SK-N-SH treated with all-trans-retinoic acid at 6 μM for 48 hours (cell line): ENCODE data around the gene FES.

ENCODE experiments used
- ATAC-seq: fragments of 200-7000 bp; cut with Tn5 transposase; 3 replicates; pipeline ENCODE4 v1.9.1; 2020; ENCODE audit warnings: mild to moderate bottlenecking, moderate library complexity
- ARNTL ChIP-seq: fragments of 450-650 bp; formaldehyde crosslinking; IDR thresholded peaks from 2 replicates; pipeline ENCODE4 v1.5.0; 2020; ENCODE audit warnings: low read depth, mild to moderate bottlenecking, moderate library complexity, borderline replicate concordance
- ESRRG ChIP-seq: fragments of 250-450 bp; sonication (Bioruptor Pico); IDR thresholded peaks from 2 replicates; pipeline ENCODE4 v1.6.1; 2021; ENCODE audit warnings: mild to moderate bottlenecking
- GLIS3 ChIP-seq: fragments of 250-450 bp; sonication (Bioruptor Pico); IDR thresholded peaks from 2 replicates; pipeline ENCODE4 v1.5.0; 2020; ENCODE audit warnings: mild to moderate bottlenecking, moderate library complexity
- OSR1 ChIP-seq: fragments of 250-450 bp; sonication (Bioruptor Pico); IDR thresholded peaks from 2 replicates; pipeline ENCODE4 v1.8.0; 2022; ENCODE audit warnings: moderate library complexity, mild to moderate bottlenecking, inconsistent platforms
- RARB ChIP-seq: fragments of 250-450 bp; sonication (Bioruptor Pico); IDR thresholded peaks from 2 replicates; pipeline ENCODE4 v1.8.0; 2021; ENCODE audit warnings: mild to moderate bottlenecking, moderate library complexity
- SNAI2 ChIP-seq: fragments of 250-450 bp; sonication (Bioruptor Pico); IDR thresholded peaks from 2 replicates; pipeline ENCODE4 v1.5.0; 2020; ENCODE audit warnings: mild to moderate bottlenecking, moderate library complexity
- TCF4 ChIP-seq: fragments of 250-450 bp; sonication (Bioruptor Pico); IDR thresholded peaks from 2 replicates; pipeline ENCODE4 v1.8.0; 2021; ENCODE audit warnings: mild to moderate bottlenecking, moderate library complexity, borderline replicate concordance
- TOX ChIP-seq: fragments of 250-450 bp; sonication (Bioruptor Pico); IDR thresholded peaks from 2 replicates; pipeline ENCODE4 v1.8.0; 2021; ENCODE audit warnings: mild to moderate bottlenecking, moderate library complexity, borderline replicate concordance
- TSHZ2 ChIP-seq: fragments of 250-450 bp; sonication (Bioruptor Pico); IDR thresholded peaks from 2 replicates; pipeline ENCODE4 v1.5.0; 2020; ENCODE audit warnings: mild to moderate bottlenecking, moderate library complexity
- ZC3H10 ChIP-seq: fragments of 250-450 bp; sonication (Bioruptor Pico); IDR thresholded peaks from 2 replicates; pipeline ENCODE4 v1.5.1; 2021; ENCODE audit warnings: mild to moderate bottlenecking, moderate library complexity
- ZFP3 ChIP-seq: fragments of 250-450 bp; sonication (Bioruptor Pico); IDR thresholded peaks from 2 replicates; pipeline ENCODE4 v1.5.0; 2020; ENCODE audit warnings: mild to moderate bottlenecking, moderate library complexity
- ZFP30 ChIP-seq: fragments of 450-650 bp; formaldehyde crosslinking; IDR thresholded peaks from 2 replicates; pipeline ENCODE4 v1.5.0; 2022; ENCODE audit warnings: mild to moderate bottlenecking, moderate library complexity
- ZNF565 ChIP-seq: fragments of 450-650 bp; formaldehyde crosslinking; conservative IDR thresholded peaks from 2 replicates; pipeline ENCODE4 v1.5.0; 2020; ENCODE audit warnings: low read depth, mild to moderate bottlenecking, moderate library complexity
- TF ChIP-seq, protein P1 (sequence below): fragments of 250-450 bp; sonication (Bioruptor Pico); IDR thresholded peaks from 2 replicates; pipeline ENCODE4 v1.8.0; 2021; ENCODE audit warnings: low read depth, mild to moderate bottlenecking, moderate library complexity, borderline replicate concordance
- TF ChIP-seq, protein P2 (sequence below): fragments of 250-450 bp; sonication (Bioruptor Pico); IDR thresholded peaks from 2 replicates; pipeline ENCODE4 v1.5.1; 2020; ENCODE audit warnings: low read depth, mild to moderate bottlenecking, moderate library complexity
- TF ChIP-seq, protein P3 (sequence below): fragments of 250-450 bp; sonication (Bioruptor Pico); IDR thresholded peaks from 2 replicates; pipeline ENCODE4 v1.5.1; 2021; ENCODE audit warnings: mild to moderate bottlenecking, moderate library complexity

The FES gene

GRCh38 chr15:90930861-90931574 lies 46.7 kb downstream of the FES start (continued):
- TF ChIP-seq, protein P1, sequence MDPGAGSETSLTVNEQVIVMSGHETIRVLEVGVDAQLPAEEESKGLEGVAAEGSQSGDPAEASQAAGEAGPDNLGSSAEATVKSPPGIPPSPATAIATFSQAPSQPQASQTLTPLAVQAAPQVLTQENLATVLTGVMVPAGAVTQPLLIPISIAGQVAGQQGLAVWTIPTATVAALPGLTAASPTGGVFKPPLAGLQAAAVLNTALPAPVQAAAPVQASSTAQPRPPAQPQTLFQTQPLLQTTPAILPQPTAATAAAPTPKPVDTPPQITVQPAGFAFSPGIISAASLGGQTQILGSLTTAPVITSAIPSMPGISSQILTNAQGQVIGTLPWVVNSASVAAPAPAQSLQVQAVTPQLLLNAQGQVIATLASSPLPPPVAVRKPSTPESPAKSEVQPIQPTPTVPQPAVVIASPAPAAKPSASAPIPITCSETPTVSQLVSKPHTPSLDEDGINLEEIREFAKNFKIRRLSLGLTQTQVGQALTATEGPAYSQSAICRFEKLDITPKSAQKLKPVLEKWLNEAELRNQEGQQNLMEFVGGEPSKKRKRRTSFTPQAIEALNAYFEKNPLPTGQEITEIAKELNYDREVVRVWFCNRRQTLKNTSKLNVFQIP, result no peak
- TF ChIP-seq ZC3H10 (CRISPR knock-in tag), result no peak
- TF ChIP-seq ESRRG (CRISPR knock-in tag), result no peak
- no peak for TF ChIP-seq TSHZ2 (CRISPR knock-in tag)
- TF ChIP-seq ZFP3 (CRISPR knock-in tag), result no peak
- no peak for TF ChIP-seq ZFP30 (CRISPR knock-in tag)
- no peak for TF ChIP-seq TOX (CRISPR knock-in tag)
- TF ChIP-seq SNAI2 (CRISPR knock-in tag), result no peak
- no peak for TF ChIP-seq TCF4

DNA sequence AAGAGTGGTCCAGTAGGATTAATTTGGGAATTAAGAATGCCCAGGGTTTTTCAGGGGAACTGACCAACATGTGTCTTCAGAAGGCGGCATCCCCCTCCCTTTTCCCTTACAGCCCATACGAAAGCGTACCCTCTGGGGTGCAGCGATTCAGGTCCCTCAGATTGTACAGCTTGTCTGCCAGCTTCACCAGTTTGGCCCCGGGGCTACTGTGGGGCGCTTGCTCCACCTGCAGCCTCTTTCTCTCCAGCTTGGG lies 47.2 kb downstream of the FES start:
- TF ChIP-seq, protein P2, sequence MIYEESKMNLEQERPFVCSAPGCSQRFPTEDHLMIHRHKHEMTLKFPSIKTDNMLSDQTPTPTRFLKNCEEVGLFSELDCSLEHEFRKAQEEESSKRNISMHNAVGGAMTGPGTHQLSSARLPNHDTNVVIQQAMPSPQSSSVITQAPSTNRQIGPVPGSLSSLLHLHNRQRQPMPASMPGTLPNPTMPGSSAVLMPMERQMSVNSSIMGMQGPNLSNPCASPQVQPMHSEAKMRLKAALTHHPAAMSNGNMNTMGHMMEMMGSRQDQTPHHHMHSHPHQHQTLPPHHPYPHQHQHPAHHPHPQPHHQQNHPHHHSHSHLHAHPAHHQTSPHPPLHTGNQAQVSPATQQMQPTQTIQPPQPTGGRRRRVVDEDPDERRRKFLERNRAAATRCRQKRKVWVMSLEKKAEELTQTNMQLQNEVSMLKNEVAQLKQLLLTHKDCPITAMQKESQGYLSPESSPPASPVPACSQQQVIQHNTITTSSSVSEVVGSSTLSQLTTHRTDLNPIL (CRISPR knock-in tag), result no peak
- TF ChIP-seq TCF4, result no peak
- TF ChIP-seq TOX (CRISPR knock-in tag), result no peak
- TF ChIP-seq ZFP3 (CRISPR knock-in tag), result no peak
- no peak for TF ChIP-seq OSR1
- no peak for TF ChIP-seq ZC3H10 (CRISPR knock-in tag)
- no peak for TF ChIP-seq ARNTL (CRISPR knock-in tag)
- no peak for TF ChIP-seq ESRRG (CRISPR knock-in tag)
- TF ChIP-seq, protein P3, sequence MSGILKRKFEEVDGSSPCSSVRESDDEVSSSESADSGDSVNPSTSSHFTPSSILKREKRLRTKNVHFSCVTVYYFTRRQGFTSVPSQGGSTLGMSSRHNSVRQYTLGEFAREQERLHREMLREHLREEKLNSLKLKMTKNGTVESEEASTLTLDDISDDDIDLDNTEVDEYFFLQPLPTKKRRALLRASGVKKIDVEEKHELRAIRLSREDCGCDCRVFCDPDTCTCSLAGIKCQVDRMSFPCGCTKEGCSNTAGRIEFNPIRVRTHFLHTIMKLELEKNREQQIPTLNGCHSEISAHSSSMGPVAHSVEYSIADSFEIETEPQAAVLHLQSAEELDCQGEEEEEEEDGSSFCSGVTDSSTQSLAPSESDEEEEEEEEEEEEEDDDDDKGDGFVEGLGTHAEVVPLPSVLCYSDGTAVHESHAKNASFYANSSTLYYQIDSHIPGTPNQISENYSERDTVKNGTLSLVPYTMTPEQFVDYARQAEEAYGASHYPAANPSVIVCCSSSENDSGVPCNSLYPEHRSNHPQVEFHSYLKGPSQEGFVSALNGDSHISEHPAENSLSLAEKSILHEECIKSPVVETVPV (CRISPR knock-in tag), result no peak
- TF ChIP-seq, protein P1, result no peak
- no peak for ATAC-seq

GRCh38 chr15:90931828-90932659 lies 47.7 kb downstream of the FES start, which contains the start of gene HDDC3:
HDDC3 (minus strand) TSS chr15:90932549; CDS start chr15:90932540, 9 bp downstream.
- TF ChIP-seq GLIS3 (CRISPR knock-in tag) (no peak), OSR1 (no peak), RARB (CRISPR knock-in tag) (no peak), ZC3H10 (CRISPR knock-in tag) (no peak), ESRRG (CRISPR knock-in tag) (no peak), ZNF565 (CRISPR knock-in tag) (no peak), ZFP30 (CRISPR knock-in tag) (no peak)
- TF ChIP-seq, protein P3 (CRISPR knock-in tag), result no peak
- TF ChIP-seq, protein P2 (CRISPR knock-in tag), result no peak
- peak; percentile 70 for ATAC-seq
